ENCODE measurements around the gene ASIC1.

The ASIC1 gene

DNA sequence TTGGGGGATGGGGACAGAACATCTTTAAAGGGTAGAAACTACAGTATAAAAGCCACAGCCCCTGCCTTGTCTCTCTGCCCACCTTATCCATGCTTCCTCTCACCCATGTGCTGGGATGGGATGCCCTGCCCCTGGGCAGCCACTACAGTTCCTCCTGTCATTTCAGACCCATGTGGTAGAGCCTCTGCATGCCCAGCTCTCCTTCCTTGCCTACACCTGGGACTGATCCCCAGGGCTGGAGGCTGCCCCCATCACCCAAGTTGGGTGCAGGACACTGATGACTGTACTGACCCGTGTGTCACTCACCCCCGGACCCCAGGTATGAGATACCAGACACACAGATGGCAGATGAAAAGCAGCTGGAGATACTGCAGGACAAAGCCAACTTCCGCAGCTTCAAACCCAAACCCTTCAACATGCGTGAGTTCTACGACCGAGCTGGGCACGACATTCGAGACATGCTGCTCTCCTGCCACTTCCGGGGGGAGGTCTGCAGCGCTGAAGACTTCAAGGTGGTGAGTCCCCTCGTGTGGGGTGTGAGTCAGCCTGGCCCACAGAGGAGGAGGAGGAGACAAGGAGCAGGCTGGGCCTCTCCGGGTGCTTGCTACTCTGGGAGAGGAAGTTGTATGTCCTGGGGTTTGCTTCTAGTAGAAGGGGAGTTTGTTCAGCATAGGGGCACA is 2.2 kb downstream of the ASIC1 start:
- in situ Hi-C loops (cut with MboI; ENCODE audit: low sequenced_read_pairs), result loop anchor here (10.0 kb wide), 1 partner anchor 85 kb away; the partner anchor contains the start of gene AQP6

DNA sequence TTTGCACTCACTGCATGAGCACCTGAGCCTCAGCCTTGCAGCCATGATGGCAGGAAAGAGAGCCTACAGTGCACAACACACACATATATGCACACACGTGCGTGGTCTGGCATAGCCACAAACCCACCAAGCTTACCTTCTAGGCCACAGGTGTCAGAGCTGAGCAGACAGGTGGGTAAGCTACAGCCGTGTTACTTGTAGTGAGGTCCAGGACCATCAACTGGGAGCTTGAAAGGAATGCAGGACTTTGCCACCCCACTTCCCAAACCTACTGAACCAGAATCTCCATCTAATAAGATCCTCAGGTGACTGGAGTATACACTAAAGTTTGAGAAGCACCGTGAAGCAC is 2.7 kb downstream of the ASIC1 start:
- in situ Hi-C loops (cut with MboI; ENCODE audit: low sequenced_read_pairs), result no loop called here

DNA sequence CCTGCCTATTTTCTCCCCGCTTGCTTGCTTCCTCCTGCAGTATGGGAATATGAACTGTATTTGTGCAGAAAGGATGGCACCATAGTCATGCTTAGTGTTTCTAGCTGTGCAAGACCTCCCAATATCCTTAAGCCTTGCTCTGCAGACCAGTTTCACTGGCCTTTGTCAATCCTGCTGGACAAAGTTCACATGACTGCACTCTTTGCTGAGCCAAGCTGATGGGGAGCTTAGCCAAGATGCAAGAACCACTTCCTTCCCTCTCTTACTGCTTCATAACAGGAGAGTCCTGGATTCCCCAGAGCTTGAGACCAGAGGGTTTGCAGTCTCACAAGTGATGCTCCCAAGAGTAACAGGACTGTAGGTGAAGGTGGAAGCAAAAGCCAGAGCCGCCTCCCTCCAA is 3.8 kb downstream of the ASIC1 start:
- in situ Hi-C loops (cut with MboI; ENCODE audit: low sequenced_read_pairs), result no loop called here

DNA sequence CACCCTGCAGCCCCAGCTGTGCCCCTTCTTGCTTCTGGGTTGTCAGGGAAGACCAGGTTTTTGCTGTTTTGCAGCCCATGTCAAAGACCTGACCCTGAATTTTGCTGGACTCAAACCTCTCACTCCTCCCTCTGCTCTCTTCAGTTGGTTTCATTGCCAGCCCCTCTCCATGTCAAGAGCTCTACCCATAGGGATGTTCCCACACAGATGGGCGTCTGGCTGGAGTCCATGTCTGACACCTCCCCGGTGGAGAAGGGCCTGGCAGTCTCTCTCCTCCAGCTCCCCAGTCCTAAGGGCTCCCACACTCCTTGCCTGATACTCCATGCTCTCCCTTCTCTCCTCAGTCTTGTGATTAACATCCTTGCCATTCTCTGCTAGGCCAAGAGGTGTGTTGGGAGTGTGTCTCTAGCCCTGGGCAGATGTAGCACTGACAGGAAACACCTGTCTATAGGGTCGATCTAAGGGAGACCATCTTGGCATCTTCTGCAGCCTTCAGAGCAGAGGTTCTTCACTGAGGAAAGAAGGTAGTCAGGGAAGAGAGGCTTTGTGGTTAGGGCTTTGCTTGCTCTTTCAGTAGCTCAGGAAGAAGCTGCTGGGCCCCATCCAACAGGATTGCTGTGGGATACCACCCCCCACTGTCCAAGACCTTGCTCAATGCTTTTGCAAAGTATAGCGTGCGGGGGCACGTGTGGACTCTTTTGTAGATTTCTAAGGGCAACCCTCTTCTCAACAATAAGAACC is 4.7 kb downstream of the ASIC1 start:
- in situ Hi-C loops (cut with MboI; ENCODE audit: low sequenced_read_pairs), result no loop called here

DNA sequence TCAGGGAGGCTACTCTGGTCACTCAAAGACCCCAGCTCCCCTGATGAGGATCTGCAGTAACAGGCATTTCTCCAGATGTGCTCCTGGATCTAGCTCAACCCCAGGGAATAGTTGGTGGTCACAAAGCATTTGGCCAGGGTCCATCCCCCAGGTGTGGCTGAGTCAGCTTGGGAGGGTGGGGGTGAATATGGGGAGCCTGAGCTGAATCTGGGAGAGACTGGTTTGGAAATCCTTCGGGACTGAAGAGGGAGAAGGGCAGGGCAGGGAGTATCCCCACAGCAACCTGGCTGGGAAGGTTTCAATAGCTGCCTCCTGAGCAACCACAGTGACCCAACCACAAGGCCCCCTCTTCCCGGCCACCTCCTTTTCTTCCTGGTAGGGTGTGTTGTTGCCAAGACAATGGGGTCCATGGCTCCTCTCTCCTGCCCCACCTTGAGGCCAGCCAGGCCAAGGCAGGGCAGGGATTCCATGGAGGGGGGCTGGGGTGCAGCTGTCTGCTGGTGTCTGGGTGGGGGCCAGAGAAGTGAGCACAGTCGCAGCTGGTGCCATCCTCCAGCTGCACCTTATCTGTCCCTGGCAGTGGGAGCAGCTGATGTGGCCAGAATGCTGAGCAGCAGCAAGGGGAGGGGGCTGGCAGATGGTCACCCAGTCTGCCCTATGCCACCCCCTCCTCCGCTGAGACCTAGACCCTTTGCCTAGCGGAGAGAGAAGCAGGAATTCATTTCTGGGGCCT is 5.5 kb downstream of the ASIC1 start:
- in situ Hi-C loops (cut with MboI; ENCODE audit: low sequenced_read_pairs), result no loop called here

DNA sequence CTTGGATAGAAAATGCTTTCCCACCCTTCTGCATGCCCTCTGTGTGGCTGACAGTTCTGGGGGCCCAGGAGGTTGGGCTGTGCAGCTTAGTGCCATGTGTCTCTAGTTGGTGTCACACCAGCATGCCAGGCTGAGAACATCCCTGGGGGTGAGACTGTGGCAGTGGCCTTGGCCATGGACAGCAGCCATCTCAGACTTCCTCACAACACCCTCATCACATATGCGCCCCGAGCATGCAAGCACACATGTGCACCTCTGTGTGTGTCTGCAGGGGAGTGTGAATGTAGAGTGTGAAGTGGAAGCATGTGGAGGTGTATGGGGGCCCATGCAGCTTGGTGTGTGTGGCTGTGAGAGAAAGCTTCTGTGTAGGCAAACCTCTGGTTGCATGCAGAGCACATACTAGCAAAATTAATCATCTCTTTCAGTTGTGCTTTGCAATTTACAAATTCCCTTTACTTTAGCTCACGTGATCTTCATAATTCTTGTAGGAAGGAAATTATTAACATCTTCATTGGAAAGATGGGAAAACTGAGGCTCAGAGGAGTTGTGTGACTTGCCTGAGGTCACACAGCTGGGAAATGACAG is 8.4 kb downstream of the ASIC1 start:
- in situ Hi-C loops (cut with MboI; ENCODE audit: low sequenced_read_pairs), result no loop called here

DNA sequence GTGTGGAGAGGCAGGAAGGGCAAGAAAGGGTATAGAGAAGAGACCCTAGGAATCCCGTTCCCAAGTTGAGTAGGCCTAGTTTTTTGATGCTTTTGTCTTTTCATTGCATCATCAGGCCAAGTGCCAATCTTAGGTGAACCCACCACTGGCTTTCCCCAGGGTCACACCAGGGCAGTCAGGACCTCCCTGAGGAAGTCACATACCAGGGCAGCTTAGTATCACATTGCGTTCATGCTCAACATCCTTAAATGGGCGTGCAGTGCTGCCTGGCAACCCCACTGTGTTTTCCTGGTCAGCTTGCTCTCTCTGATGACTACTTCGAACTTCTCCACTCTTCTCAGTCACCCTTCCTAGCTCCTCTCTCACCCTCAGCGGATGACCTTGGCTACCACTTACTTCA is 9.0 kb downstream of the ASIC1 start:
- in situ Hi-C loops (cut with MboI; ENCODE audit: low sequenced_read_pairs), result no loop called here

DNA sequence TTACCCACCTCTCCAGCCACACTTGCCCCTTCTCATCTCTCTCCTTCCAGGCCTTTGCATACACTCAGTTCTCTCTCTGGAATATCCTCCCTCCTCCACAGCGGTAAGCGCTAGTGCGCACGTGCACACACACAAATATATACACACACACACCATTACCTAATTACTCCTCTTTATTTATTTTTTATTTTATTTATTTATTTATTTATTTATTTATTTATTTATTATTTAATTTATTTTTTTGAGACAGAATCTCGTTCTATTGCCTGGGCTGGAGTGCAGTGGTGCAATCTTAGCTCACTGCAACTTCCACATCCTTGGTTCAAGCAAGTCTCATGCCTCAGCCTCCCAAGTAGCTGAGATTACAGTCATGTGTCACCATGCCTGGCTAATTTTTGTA is 11.7 kb downstream of the ASIC1 start:
- in situ Hi-C loops (cut with MboI; ENCODE audit: low sequenced_read_pairs), result no loop called here

DNA sequence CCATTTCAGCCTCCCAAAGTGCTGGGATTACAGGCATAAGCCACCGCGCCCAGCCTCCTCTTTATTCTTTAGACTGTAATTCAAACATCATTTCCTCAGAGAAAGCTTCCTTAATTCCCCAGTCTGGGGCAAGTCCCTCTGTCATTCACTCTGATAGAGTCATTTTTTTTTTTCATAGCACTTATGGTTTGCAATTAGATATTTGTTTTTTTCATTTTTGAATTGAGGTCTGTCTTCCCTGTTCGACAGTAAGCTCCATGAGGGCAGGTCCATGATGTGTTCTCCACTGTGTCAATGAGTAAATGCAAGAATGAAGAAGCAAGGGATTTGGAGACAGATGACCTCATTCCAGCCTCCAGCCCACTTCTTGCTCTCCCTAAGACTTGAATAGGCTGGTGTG is 12.1 kb downstream of the ASIC1 start:
- in situ Hi-C loops (cut with MboI; ENCODE audit: low sequenced_read_pairs), result no loop called here

DNA sequence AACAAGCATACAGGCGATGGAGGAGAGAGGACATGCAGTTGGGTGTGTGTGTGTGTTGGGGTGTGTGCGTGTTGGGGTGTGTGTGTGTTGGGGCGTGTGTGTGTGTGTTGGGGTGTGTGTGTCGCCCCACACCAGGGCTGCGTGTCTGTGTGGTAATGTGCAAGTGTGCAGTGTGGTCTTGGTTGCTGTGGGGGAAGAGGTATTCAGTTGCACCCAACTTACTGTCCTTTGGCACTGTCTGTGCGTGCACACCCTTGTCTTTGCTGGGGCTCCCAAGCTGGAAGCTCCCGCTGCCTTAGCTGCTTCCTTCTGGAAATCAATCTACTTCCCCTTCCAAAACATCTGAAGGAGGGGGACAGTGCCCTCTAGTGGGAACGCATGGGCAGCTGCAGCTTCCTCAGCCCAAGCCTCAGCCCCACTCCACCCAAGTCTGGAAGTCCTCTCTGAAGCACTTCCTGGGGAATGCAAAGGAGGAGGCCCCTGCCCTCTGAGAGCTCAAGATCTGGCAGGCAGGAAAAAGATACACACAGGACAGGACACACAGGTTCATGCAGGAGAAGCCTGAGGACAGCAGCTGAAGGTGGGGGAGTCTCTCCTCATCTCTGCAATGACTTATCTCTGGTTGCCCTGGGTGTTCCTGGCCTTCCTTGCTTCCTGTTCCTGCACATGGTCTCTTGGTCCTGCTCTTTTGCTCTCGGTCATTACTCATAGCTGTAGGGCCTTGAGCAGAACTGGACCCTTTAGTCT is 13.1 kb downstream of the ASIC1 start:
- in situ Hi-C loops (cut with MboI; ENCODE audit: low sequenced_read_pairs), result no loop called here

DNA sequence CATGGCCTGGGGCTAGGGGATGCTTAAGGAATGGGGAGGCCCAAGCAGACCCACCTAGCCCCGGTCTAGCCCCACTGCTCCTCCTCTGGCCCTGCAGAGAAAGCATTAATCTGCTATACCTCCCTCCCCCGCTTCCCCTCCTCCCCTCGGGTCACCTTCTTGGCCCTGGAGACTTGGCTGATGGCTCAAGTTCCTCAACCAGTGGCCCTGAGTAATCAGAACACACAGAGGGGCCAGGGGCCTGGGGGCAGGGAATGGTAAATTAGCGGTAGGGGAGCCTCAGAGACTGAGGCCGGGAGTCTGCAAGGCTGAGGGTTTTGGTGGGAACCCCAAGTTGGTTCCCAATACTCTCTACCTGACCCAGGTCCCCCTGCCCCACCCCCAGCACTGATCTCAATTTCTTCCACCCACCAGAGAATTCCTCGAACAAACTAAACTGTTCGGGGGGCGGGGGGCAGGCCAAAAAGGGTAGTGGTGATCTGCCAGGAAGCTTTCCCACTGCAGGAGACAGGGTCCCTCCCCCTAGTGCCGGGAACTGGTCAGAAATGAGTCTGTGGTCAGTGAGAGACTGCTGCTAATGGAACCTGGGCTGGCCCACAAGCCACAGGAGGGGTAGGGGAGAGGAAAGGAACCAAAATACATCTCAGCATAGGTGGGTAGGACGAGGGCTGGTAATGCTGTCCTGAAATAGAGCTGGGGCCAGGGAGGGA is 15.0 kb downstream of the ASIC1 start:
- in situ Hi-C loops (cut with MboI; ENCODE audit: low sequenced_read_pairs), result no loop called here

DNA sequence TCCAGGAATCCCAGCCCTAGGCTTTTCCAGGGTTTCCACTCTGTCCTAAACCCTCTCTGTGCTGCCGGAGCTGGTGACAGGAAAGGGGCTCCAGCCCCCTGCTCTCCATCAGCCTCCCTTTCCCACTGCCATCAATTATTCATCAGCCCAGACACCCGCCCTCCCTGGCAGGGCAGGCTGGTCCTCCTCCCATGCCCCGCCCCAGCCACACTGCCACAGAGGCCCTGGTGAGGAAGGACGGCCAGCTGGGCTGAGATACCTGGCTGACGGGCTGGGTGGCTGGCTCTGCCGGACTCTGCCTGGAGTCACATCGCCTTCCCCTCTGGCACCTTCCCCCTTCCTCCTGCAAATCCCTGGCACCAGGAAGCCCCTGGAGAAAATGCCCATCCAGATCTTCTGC is 15.8 kb downstream of the ASIC1 start:
- in situ Hi-C loops (cut with MboI; ENCODE audit: low sequenced_read_pairs), result no loop called here

DNA sequence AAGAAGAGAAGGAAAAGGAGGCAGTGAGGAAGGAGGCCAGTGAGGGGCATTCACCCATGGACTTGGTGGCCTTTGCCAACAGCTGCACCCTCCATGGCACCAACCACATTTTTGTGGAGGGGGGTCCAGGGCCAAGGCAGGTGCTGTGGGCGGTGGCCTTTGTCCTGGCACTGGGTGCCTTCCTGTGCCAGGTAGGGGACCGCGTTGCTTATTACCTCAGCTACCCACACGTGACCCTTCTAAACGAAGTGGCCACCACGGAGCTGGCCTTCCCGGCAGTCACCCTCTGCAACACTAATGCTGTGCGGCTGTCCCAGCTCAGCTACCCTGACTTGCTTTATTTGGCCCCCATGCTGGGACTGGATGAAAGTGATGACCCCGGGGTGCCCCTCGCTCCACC is 16.3 kb downstream of the ASIC1 start:
- in situ Hi-C loops (cut with MboI; ENCODE audit: low sequenced_read_pairs), result no loop called here

DNA sequence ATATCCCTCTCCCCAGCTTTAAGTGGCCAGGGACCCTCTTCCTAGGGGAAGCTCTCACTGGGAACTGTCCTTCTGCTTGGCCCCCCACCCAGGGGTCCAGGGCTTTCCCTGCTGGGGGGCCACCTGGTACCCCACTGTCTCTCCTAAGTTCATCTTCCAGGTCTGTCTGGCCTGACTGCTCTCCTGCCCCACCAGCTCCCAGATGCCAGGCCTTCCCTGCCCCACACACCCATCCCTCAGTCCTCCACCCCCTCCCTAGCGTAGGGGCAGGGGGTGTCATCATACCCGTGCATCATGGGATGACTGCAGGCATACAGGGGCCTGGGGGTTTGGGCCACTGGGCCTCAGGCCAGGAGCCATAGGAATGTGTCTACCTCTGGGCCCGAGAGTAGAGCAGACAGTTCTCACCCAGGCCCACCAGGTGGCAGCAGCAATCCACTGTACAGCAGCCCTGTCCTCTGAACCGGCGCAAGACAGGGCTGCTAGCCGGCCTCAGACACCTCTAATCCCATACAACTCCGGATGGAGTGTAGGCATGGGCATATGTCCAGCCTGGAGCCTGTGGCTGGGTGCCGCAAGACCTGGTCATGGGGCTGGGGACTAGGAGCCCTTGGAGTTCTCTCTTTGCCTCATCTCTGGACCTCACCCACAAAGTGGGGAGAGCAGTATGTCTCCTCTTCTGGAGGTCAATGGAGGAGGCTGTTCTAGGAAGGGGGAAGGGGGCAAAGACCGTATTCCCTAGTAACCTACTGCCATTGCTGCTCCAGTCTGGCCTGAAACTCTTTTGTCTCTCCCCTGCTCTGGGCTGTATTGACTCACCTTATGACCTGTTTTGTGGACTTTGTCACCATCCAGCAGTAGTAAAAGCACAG is 17.8 kb downstream of the ASIC1 start:
- in situ Hi-C loops (cut with MboI; ENCODE audit: low sequenced_read_pairs), result no loop called here

DNA sequence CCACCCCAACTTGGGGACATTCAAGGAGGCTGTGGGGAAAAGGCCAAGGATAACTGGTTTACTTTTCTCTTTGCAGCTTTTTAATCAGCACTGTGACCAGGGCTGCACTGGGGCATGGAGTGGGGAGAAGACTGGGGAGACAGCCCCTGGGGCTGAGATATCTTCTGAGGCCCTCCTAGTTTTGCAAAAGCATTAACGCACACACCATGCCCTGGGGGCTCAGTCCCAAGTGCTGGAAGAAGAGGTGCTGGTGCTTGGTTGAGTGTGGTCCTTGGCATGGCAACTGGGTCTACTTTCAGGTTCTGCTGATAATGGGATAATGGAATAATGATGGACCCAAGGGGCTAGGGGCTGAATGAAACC is 18.4 kb downstream of the ASIC1 start:
- in situ Hi-C loops (cut with MboI; ENCODE audit: low sequenced_read_pairs), result no loop called here

DNA sequence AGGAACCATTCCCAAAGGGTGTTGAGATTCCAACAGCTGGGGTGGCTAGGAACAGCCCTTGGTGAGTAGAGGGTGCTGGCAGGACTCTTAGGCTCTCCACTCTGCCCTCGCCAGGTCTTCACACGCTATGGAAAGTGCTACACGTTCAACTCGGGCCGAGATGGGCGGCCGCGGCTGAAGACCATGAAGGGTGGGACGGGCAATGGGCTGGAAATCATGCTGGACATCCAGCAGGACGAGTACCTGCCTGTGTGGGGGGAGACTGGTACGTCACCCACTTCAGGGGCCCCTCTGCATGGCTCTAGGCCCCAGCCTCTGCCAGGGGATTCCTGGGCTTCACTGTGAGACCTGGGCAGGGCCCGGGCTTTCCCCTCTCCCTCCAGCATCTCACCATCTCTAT is 19.7 kb downstream of the ASIC1 start:
- in situ Hi-C loops (cut with MboI; ENCODE audit: low sequenced_read_pairs), result no loop called here

DNA sequence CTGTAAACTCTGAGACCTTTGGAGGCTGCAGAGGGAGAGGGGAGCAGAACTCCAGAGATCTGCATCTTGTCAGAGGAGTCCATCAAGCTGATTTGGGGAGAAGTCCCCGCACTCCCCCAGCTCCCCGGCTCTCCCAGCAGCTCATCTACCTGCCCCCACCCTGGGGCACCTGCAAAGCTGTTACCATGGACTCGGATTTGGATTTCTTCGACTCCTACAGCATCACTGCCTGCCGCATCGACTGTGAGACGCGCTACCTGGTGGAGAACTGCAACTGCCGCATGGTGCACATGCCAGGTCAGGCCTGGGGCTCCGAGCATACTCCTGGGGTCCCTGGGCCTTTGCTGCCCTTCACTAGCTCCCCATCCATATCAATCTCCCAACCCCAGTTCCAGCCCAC is 20.9 kb downstream of the ASIC1 start:
- in situ Hi-C loops (cut with MboI; ENCODE audit: low sequenced_read_pairs), result no loop called here

DNA sequence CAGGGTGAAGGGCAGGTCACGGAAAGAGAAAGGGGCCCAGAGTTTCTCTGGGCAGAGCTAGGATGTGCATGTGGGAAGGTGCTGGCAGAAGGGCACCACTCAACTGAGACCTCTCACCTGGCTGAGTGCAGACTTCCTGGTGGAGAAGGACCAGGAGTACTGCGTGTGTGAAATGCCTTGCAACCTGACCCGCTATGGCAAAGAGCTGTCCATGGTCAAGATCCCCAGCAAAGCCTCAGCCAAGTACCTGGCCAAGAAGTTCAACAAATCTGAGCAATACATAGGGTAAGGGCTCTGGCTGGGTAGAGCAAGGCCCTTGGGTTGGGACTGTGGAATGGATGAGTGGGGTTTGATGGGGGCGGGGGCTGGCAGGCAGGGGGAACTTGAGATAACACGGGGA is 22.4 kb downstream of the ASIC1 start:
- in situ Hi-C loops (cut with MboI; ENCODE audit: low sequenced_read_pairs), result no loop called here

DNA sequence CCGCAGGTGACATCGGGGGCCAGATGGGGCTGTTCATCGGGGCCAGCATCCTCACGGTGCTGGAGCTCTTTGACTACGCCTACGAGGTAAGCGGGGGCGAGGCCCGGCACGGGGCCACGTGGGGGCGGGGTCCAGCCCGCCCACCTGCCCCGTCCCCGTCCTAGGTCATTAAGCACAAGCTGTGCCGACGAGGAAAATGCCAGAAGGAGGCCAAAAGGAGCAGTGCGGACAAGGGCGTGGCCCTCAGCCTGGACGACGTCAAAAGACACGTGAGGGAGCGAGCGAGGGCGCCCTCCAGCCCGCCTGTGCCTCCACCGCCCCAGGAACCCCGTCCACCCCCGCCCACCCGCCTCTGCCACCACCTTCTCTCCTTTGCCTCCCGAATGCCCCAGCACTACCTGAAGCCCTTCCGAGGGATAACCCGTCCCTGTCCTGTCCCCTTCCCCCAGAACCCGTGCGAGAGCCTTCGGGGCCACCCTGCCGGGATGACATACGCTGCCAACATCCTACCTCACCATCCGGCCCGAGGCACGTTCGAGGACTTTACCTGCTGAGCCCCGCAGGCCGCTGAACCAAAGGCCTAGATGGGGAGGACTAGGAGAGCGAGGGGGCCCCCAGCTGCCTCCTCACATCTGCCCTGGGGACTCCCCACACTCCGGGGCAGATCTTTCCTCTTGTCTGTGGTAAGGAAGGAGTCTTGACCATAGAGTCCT is 23.9 kb downstream of the ASIC1 start:
- in situ Hi-C loops (cut with MboI; ENCODE audit: low sequenced_read_pairs), result no loop called here
